GM04503 (cell line): ENCODE results near the gene PFN1.
A peak's percentile ranks its signal among the peaks of the same experiment; 100 is the strongest.
"Not testable (repeated sequence)": the region's sequence is repeated elsewhere in the genome, so short reads cannot be mapped to it uniquely, and the experiment has no call there.

Experiments used
- DNase-seq: peaks from one replicate; pipeline ENCODE4 v3.0.0-alpha.2; 2012; ENCODE audit warnings: low read depth

PFN1 gene

GRCh38 chr17:4945176-4945943 is 3.0 kb downstream of the PFN1 start:
- peak; percentile 68 for DNase-seq

GRCh38 chr17:4944554-4945175 is 3.7 kb downstream of the PFN1 start:
- no peak for DNase-seq

- no peak for DNase-seq
These were observed 4.2 kb downstream of the PFN1 start for GRCh38 chr17:4944163-4944553.

GRCh38 chr17:4942760-4943508 is 5.4 kb downstream of the PFN1 start:
- DNase-seq = no peak

GRCh38 chr17:4941319-4941610 is 7.1 kb downstream of the PFN1 start:
- no peak for DNase-seq

GRCh38 chr17:4940555-4941318 is 7.6 kb downstream of the PFN1 start:
- no peak for DNase-seq

- peak; percentile 97 for DNase-seq
These were observed 8.4 kb downstream of the PFN1 start, which contains the start of the genes RNF167 and SLC25A11 for GRCh38 chr17:4939796-4940554. TSS of gene RNF167 (plus strand) at chr17:4940268. CDS start at chr17:4940910, 642 bp downstream. TSS of gene SLC25A11 (minus strand) at chr17:4940046. CDS start at chr17:4939910, 136 bp downstream.

GRCh38 chr17:4939546-4939795 is 8.9 kb downstream of the PFN1 start:
- no peak for DNase-seq

- no peak for DNase-seq
These were observed 9.4 kb downstream of the PFN1 start for GRCh38 chr17:4938688-4939545.

GRCh38 chr17:4938069-4938491 is 10.2 kb downstream of the PFN1 start:
- DNase-seq = no peak

GRCh38 chr17:4937553-4937952 is 10.8 kb downstream of the PFN1 start:
- no peak for DNase-seq

- DNase-seq = no peak
These were observed 11.9 kb downstream of the PFN1 start for GRCh38 chr17:4936436-4936835.

GRCh38 chr17:4935650-4936049 is 12.7 kb downstream of the PFN1 start:
- no peak for DNase-seq

GRCh38 chr17:4934173-4934979 is 14.0 kb downstream of the PFN1 start:
- no peak for DNase-seq

GRCh38 chr17:4933646-4934045 is 14.7 kb downstream of the PFN1 start:
- no peak for DNase-seq

- no peak for DNase-seq
These were observed 15.6 kb downstream of the PFN1 start for GRCh38 chr17:4932756-4933155.

- no peak for DNase-seq
These were observed 16.4 kb downstream of the PFN1 start, which contains the start of gene GP1BA for GRCh38 chr17:4931963-4932362. TSS of gene GP1BA (plus strand) at chr17:4932277. CDS start at chr17:4932605, 328 bp downstream.

GRCh38 chr17:4928881-4929280 is 19.4 kb downstream of the PFN1 start:
- no peak for DNase-seq

- DNase-seq = not testable (repeated sequence)
These were observed 21.6 kb downstream of the PFN1 start for GRCh38 chr17:4926577-4927335.
